C4-2B (cell line): Measurements from ENCODE around the gene NCAM2.

Source experiments
- H3K27ac ChIP-seq: fragments of 450-650 bp; 2 replicates; pipeline ENCODE4 v1.5.1; 2017
- CTCF ChIP-seq: fragments of 450-650 bp; conservative IDR thresholded peaks from 2 replicates; pipeline ENCODE4 v1.5.1; 2017; ENCODE audit warnings: mild to moderate bottlenecking
- ZFX ChIP-seq: fragments of 450-650 bp; IDR thresholded peaks from 2 replicates; pipeline ENCODE4 v1.6.1; 2017

The NCAM2 gene

DNA sequence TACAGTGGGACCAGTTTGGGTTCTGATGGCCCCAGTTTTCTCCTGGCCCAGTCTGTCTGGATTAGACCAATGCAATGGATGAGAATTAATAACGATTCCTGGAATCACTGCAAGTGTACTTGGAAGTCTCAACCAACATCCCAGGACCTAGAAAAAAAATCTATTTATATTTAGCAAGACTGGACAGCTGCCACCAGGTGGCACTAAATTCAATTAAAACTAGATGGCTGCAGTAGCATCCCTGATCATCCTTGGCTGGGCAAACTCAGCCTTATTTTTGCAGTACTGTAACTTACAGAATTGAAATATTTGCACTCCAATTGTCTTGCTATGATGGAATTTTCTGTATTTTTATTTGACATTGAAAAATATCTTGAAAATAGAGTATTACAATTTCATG, 165.7 kb downstream of the NCAM2 start:
- no peak overlapping the region for H3K27ac ChIP-seq
- TF ChIP-seq ZFX: no peak
- peak; percentile 75 for TF ChIP-seq CTCF

- no peak for TF ChIP-seq ZFX
- TF ChIP-seq CTCF: no peak
- no peak overlapping the region for H3K27ac ChIP-seq
Observed at GRCh38 chr21:21165063-21165645, 166.9 kb downstream of the NCAM2 start.

GRCh38 chr21:21174676-21175075, 176.5 kb downstream of the NCAM2 start:
- no peak overlapping the region for H3K27ac ChIP-seq
- no peak for TF ChIP-seq ZFX
- TF ChIP-seq CTCF: no peak

DNA sequence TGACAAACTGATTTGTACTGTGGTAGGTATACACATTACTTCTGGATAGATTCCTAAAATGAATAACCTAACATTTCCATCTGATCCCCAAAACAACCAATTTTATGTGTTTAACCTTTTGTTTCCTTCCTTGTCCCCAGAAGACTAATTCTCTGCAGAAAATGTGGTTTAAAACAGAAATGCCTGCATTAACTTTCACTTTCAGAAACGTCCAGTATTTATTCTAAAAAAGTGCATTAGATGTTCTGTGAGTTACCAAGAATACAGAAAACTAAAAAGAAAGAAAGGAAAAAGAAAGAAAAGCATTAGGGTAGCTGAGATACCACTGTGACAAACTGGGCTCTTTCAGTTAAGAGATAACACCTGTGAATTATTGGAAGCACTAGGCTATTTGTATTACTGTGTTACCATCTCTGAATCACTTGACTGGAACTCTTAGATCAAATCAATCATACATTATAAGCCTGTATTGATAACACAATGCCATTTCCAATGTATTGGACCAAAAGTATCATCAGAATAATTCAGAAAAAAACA, 177.7 kb downstream of the NCAM2 start:
- TF ChIP-seq ZFX (no peak), CTCF (no peak)
- H3K27ac ChIP-seq: no peak overlapping the region

DNA sequence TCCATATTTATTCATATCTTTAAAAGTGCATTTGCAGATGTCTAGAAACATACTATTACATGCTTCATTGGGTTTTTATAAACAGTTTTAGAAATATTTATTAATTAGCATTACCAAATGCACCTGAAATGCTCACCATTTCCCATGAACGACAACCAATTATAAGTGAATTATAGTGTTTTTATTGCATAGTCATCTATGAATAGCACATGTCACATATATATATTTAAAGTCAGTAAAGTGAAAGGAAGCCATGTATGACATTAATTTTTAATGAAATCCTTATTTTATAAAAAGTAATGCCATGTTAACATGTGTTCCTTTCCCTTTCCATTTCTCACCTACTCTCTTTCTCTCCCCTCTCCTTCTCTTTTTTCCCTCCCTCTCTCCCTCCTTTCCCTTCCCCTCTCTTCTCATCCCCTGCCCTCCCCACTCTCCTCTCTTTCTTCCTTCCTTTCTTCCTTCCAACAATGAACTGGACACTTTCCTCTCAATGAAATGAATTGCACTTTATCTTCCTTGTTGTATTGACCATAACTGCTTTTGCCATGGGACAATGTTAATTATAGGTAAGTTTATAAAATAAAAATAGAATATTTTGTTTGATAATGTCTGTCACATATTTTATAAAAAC, 179.3 kb downstream of the NCAM2 start:
- no peak overlapping the region for H3K27ac ChIP-seq
- TF ChIP-seq ZFX: no peak
- TF ChIP-seq CTCF: no peak

DNA sequence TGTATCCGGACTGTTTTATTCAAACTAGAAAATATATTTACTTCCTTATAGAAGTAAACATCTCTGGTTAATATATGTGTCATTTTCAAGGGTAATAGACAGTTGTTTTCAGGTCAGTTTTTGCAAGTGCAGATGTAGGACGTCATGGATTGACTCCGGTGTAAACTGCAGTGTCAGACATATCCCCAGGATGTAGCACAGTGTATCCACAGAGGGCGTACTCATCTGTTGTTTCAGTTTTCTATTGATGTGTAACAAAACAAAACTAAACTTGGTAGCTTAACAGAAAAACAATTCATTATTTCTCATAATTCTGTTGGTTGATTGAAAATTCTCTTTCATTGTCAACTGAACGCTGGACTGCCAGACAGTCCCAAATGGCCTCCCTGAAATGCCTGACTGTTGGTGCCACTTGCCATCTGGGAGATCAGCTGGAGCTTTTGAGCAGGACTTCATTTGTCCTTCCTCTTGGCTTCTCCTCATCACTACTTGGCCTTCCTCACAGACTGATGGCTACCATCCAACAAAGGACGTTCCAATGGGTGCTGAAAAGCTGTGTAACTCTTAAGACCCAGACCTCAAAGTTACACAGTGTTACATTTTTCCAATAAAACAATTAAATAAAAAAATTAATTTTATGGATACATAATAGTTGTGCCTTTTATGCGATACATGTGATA, 181.6 kb downstream of the NCAM2 start:
- TF ChIP-seq ZFX (no peak), CTCF (no peak; the same call in none of the 2 replicates)
- H3K27ac ChIP-seq: no peak overlapping the region

GRCh38 chr21:21182401-21183010, 184.3 kb downstream of the NCAM2 start:
- TF ChIP-seq ZFX (no peak), CTCF (no peak)
- no peak overlapping the region for H3K27ac ChIP-seq
